ENCODE results near the gene COG7. TPM values are rescaled to one million over a fixed set of nuclear protein-coding genes. Genes with fewer than 3 reads are reported as not detected.

The COG7 gene
- total and polyA plus RNA-seq, 3 donors from 2014 or later: 21.5 to 40.7 (median 35.1) TPM

DNA sequence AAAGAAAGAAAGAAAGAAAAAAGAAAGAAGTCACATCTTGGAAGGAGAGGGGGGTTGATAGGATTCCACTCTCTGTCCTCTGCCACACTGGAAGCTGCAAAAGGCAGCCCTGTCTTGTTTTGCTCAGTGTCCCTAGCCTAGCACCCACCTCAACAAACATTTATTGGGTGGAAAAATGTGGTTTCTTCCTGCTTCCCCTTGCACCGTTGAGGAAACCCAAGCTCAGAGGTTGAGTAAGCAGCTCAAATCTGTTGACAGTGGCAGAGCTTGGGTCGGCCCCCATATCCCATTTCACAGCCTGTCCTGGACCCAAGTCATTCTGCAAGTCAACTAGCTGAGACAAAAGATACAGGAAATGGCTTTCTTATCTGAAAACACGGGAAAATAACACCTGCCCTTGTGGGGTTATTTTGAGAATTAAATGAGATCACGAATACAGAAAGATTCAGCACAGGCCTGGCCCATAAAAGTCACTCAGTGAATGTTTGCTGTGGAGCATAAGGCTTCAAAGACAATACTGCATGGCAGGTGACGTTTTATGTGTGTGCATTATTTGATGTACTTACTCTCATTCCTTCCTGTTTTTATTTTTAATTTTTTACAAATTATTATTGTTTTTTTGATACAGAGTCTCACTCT is 87.3 kb downstream of the COG7 start:
- Histone ChIP-seq H3K4me3 (no peak overlapping the region), H3K27me3 (no peaks in the 10 kb centered on the region), H3K36me3 (ENCODE audit: low read depth, missing control alignments) (no peaks in the 10 kb centered on the region), H3K27ac (no peak overlapping the region), H3K4me1 (no peaks in the 10 kb centered on the region), H3K9me3 (no peaks in the 10 kb centered on the region)
- DNase-seq: no peak
- no peak for TF ChIP-seq POLR2A (IDR thresholded peaks at IDR 0.05)
- TF ChIP-seq, protein P1, sequence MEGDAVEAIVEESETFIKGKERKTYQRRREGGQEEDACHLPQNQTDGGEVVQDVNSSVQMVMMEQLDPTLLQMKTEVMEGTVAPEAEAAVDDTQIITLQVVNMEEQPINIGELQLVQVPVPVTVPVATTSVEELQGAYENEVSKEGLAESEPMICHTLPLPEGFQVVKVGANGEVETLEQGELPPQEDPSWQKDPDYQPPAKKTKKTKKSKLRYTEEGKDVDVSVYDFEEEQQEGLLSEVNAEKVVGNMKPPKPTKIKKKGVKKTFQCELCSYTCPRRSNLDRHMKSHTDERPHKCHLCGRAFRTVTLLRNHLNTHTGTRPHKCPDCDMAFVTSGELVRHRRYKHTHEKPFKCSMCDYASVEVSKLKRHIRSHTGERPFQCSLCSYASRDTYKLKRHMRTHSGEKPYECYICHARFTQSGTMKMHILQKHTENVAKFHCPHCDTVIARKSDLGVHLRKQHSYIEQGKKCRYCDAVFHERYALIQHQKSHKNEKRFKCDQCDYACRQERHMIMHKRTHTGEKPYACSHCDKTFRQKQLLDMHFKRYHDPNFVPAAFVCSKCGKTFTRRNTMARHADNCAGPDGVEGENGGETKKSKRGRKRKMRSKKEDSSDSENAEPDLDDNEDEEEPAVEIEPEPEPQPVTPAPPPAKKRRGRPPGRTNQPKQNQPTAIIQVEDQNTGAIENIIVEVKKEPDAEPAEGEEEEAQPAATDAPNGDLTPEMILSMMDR (IDR thresholded peaks at IDR 0.05): no peak
- intact Hi-C loops (cut with DNase I; ENCODE audit: low total_unique reads): no loop called here
- 41 to 46% methylated on average over 5 of the region's 5 CpGs for WGBS, 2 donors

- Histone ChIP-seq H3K27ac (no peak overlapping the region), H3K4me1 (no peaks in the 10 kb centered on the region), H3K4me3 (no peak overlapping the region), H3K36me3 (ENCODE audit: low read depth, missing control alignments) (no peaks in the 10 kb centered on the region), H3K27me3 (no peaks in the 10 kb centered on the region), H3K9me3 (no peaks in the 10 kb centered on the region)
- DNase-seq: peak; percentile 34
- intact Hi-C loops (cut with DNase I; ENCODE audit: low total_unique reads): no loop called here
- TF ChIP-seq, protein P1 (IDR thresholded peaks at IDR 0.05): no peak
- no peak for TF ChIP-seq POLR2A (IDR thresholded peaks at IDR 0.05)
- WGBS, 2 donors: 57 to 67% methylated on average over 9 to 11 of the region's 11 CpGs
Observed at GRCh38 chr16:23362460-23363317, 90.3 kb downstream of the COG7 start.

GRCh38 chr16:23359092-23359760 is 93.8 kb downstream of the COG7 start:
- no peaks in the 10 kb centered on the region for H3K36me3 ChIP-seq (ENCODE audit: low read depth, missing control alignments)
- WGBS, 2 donors: 73 to 80% methylated on average over 8 of the region's 8 CpGs
- H3K4me1 ChIP-seq: no peaks in the 10 kb centered on the region
- no peaks in the 10 kb centered on the region for H3K27me3 ChIP-seq
- H3K4me3 ChIP-seq: no peak overlapping the region
- H3K27ac ChIP-seq: no peak overlapping the region
- DNase-seq: no peak
- H3K9me3 ChIP-seq: no peaks in the 10 kb centered on the region
- no peak for TF ChIP-seq POLR2A (IDR thresholded peaks at IDR 0.05)
- TF ChIP-seq, protein P1 (IDR thresholded peaks at IDR 0.05): no peak
- intact Hi-C loops (cut with DNase I; ENCODE audit: low total_unique reads): no loop called here

DNA sequence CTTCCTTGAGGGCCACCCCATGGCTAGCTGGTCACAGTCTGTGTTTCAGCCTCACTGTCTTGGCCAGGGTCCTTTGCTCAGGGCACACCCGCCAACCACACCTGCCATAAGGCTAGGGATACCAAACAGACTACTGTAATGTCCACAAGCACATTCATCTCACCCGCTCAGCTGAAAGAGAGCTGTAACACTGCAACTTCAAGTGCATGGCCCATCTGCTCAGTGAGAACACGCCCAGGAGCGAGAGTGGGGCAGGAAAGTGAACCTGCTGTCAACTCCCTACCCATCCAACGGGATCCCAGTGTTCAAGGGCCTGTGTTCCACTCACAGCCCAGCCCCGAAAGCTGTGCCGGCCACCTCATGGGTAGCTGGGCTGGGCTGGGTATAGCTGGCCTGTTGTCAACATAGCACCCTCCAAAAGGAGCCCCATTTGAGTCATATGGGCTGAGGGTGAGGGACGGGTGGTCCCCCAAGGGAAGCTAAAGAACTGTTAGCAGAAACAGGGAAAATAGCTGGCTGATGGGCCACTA is 95.2 kb downstream of the COG7 start:
- Histone ChIP-seq H3K9me3 (no peaks in the 10 kb centered on the region), H3K27ac (no peak overlapping the region), H3K27me3 (no peaks in the 10 kb centered on the region), H3K4me3 (no peak overlapping the region), H3K4me1 (no peaks in the 10 kb centered on the region), H3K36me3 (ENCODE audit: low read depth, missing control alignments) (no peaks in the 10 kb centered on the region)
- no peak for DNase-seq
- intact Hi-C loops (cut with DNase I; ENCODE audit: low total_unique reads): no loop called here
- TF ChIP-seq POLR2A (IDR thresholded peaks at IDR 0.05): no peak
- TF ChIP-seq, protein P1 (IDR thresholded peaks at IDR 0.05): no peak
- 80 to 90% methylated on average over 8 of the region's 8 CpGs for WGBS, 2 donors

Data from testis (tissue), 3 donors.